GM18861 (cell line): ENCODE results near the gene TMTC2.

Source experiments
- ATAC-seq: cut with Tn5 transposase; IDR thresholded peaks from one replicate; pipeline ENCODE4 v1.9.1; 2021; ENCODE audit not compliant: unreplicated experiment

TMTC2 gene

DNA sequence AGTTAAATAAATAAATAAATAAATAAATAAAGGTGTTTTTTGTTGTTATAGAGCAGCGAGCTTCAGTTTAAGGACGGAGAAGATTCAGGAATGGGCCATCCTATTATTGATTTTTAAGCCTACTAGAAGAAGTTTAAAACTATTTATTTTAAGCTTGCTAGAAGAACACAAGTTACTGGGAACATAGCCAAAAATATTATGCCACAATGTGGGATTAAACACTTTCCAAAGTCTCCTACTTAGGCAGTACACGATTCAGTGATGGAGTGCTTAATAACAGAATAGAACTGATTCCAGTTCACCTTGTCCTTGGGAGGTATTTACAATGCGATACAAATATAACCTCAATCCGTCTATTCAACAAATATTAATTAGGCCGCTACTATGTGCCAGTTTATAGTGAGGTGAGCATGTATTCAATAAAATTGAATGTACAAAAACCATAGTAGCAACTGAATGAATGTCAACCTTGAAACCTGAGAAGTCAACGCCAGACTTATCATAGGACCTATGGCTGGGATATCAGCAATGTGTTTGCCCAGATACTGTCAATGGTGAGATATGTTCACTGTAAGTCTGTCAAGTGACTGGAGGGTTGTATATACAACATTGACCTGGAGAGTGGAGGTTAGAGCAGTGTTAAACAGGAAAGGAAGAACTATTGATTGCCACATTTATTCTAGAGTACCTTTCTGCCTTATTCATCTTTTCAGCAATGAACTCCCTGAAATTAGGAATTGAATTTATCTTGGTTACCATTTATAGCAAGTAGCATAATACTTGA lies 486.4 kb downstream of the TMTC2 start:
- no peak for ATAC-seq

DNA sequence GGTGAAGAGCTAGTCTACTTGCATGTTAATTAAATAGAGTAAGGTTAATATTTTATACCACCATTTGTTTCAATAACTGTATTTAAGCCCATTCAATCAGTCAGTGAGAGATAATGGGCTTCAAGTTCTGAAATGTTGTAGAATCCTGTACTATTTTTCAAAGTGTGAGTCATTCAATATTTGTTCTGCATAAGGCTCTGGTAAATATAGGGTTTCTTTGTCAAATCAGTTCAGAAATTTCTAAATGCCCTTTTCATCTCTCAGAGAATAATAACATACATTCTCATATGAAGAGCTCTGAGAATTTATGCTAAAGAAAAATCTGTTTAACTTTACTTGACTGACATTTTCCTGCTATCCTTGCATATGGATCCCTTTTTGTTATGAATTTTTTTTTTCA lies 493.3 kb downstream of the TMTC2 start:
- ATAC-seq = no peak

DNA sequence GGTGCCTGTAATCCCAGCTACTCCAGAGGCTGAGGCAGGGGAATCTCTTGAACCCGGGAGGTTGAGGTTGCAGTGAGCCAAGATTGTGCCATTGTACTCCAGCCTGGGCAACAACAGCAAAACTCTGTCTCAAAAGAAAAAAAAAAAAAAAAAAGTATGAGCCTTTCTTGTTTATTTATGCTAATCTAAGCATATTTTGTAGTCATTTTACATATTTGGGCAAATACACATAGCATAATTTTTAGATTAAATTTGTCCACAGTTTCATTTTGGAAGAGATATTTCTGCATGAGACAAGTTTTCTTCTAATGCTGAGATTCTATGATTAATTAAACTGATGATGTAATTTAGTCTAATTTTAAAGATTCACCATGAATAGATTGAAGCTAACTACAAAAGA lies 494.4 kb downstream of the TMTC2 start:
- no peak for ATAC-seq

DNA sequence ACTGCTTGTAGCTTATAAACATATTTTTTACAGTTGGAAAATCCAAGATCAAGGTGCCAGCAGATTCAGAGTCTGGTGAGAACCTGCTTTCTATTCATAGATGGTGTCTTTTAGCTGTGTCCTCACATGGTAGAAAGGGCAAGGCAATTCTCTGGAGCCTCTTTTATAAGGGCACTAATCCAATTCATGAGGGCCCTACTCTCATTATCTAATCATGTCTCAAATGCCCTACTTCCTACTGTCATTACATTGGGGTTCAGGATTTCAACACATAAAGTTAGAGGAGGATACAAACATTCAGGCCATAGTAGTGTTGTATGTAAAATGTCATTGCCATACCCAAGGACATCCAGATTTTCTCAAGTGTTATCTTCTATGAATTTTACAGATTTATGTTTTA lies 496.4 kb downstream of the TMTC2 start:
- no peak for ATAC-seq
